GM18858 (cell line): ENCODE data around the gene BBOX1.

ENCODE experiments used
- ATAC-seq: cut with Tn5 transposase; IDR thresholded peaks from one replicate; pipeline ENCODE4 v1.9.1; 2021; ENCODE audit not compliant: unreplicated experiment

BBOX1 gene

DNA sequence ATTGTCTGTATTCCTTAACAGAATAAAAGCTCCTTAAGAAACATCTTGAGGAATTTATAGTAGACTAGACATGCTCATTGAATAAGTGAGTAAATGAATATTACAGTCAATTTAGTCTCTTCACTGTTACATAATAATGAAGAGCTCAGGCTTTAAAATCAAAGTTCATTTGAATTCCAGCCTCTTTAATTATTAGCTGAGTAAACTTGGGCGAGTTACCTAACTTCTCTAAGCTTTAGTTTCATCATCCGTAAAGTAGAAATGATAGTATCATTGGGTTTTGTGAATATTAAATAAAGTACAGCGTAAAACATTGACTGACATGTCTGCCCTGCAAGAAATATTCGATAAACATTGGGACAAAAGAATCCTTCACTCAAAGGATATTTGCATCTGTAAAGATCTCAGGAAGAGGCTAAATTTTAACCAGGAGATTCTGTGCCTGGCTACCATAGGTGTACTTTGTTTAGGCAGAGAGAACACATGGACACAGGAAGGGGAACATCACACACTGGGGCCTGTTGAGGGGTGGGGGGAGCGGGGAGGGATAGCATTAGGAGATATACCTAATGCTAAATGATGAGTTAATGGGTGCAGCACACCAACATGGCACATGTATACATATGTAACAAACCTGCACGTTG is 15.2 kb upstream of the BBOX1 start:
- ATAC-seq = no peak

DNA sequence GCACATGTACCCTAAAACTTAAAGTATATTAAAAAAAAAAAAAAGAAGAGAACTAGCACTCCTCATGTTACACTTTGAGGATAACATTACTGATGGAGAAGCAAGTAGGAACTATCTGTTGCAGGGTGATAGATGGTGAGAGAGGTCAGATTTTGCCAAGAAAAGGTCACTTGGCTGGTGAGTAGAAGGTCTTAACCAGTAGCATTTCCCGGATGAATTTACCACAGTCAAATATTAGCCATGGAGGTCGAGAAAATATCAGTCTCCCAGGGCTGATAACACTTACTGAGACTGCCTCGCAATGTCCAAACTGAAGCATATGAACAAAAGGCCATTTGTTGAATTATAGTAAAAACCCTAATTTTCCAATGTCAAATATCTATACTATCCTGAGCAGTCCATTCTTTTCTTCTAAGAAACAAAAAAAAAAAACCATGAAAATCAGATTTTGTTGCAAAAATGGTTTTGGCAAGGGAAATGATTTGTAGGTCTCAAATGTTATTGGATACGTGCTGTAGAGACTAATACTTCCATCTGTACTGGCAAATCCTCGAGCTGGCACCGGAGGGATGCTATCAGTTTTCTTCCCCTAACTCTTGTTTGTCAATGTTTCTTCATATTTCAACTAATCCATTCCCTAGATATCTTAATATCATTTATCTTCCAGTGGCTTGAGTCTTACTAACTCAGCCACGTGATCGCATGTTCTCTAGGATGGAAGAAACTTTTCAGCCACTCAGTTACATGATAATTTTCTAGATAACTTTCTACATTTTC is 14.5 kb upstream of the BBOX1 start:
- no peak for ATAC-seq

DNA sequence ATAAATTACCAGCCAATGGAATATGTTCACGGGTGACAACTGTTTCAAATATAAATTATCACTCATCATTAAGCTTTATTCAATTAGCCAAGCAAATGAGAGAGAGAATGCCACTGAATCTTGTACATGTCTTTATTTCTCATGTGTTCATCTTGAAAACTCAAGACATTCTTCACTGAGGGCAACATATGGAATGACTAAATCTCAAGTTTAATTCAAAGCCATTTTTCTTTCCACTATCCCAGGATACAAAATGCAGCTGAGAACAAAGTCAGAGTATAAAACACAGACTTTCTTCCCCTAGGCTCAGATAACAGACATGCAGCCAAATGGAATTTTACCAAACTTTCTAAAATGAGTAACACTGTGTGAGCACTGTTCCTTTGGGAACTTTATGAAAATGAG is 12.1 kb upstream of the BBOX1 start:
- no peak for ATAC-seq

DNA sequence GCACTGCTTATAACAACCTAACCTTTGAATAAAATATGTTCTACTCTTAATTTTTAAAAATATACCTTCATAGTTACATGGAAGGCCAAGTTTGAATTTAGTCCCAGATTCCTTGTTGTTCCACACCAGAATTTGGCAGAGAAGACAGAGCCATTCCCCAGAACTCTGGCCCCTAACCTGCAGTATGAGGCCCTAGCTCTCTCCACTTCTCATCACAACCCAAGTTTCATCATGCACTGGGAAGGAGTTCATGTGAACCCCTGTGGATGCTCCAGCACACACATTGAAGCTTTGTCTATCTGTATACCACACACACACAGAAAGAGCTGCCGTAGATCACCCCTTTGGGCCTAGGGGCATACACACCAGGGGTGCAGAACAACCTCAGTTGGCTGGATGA is 10.6 kb upstream of the BBOX1 start:
- no peak for ATAC-seq

DNA sequence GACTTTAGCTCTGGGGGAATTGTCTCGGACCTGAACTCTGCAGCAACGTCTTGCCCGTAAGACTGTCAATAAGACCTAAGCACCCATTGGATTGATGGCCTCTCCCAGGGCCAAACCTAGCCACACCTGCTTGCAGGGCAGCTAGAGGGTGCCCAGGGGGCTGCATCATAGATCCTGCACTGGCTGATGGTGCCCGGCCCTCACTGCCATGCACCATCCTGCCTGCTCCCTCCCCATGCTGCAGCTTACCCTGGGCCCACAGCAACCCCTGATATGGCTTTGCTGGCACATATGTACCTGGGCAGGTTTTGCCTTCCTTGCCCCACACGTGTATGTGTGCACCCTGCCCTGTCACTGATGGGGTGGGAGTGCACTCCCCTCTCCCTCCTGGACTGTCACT is 8.9 kb upstream of the BBOX1 start:
- no peak for ATAC-seq

DNA sequence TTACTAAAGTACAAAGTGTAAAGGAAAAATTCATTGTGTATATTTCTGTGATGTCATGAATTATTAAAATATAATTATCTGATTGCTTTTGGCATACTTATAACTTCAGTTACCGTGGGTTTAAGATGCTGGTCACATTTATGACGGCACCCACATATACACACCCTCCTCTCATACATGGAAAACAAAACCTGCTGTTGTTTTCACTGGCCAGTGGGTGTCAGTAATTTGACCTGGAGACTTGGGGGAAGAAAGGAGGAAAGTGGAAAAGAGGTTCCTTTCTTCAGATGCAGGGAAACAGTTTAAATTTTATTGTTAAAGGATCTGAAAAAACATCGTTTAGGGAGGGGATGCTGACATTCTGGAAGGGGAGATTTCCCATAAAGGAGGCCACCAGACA is 742 bp upstream of the BBOX1 start:
- ATAC-seq = no peak

DNA sequence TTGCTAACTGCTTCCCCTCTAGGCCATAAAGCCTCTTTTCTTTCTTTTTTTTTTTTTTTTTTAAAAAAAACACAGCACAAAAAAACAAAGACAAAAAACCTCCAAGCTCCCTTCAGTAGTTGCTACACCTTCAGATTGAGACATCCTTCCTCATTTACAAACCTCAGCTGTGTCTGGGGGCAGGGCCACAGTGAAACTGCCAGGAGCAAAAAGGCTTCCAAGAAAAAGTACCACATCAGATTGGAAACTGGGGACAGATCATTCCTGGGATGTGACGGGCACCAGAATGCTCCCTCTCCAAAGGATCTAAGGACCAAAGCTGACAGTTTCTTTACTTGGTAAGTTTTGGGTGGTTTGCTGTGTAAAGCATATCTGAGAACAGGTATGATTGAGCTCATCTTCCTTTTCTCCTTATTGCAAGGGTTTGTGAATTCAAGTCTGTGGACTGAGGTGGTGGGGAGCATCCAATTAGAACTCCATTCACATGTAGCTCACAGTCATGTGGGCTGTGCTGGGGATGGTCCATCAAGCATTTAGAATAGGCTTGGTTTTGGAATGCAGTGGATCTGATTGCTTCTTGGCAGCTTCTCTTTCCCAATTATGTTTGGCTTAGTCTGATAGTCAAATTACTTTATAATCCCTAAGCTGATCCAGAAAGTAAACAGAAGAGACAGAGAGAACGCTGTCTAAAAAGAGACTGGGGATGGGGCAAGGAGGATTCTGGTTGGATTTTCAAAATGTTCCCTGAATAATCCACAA is 705 bp downstream of the BBOX1 start:
- ATAC-seq = no peak

DNA sequence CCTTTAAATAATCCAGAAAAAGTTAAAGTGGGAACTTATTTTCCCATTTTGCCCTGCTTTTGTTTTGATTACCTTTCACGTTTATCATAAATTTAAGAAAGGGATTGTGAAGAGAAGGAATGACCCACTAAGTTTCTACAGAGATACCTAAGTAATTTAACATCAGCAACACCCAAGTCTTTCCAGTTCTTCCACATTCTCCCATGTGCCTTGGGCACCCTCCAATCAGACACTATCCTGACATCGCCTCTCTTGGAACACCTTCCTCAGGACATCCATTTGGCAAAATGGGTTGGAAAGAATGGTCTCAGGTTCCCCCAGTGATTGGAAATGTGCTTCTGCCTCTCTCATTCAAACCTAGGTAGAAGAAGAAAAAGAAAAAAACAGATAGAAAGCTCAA is 6.3 kb downstream of the BBOX1 start:
- ATAC-seq = no peak

DNA sequence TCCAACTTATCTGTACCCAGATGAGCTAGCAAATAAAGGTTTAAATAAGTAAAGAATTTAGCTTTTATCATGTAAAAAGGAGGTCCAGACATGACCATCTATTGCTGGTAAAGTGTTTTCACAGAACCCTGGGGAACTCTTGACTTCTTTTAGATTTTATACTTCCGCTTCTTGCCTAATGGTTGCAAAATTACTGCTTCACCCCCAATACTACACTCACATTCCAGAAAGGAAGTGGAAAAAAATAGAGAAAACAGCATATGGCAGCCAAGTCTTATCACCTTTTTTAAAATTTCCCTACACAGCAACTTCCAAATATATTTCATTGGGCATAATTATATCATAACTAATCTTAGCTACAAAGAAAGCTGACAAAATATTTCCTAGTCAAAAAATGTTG is 12.1 kb downstream of the BBOX1 start:
- no peak for ATAC-seq

DNA sequence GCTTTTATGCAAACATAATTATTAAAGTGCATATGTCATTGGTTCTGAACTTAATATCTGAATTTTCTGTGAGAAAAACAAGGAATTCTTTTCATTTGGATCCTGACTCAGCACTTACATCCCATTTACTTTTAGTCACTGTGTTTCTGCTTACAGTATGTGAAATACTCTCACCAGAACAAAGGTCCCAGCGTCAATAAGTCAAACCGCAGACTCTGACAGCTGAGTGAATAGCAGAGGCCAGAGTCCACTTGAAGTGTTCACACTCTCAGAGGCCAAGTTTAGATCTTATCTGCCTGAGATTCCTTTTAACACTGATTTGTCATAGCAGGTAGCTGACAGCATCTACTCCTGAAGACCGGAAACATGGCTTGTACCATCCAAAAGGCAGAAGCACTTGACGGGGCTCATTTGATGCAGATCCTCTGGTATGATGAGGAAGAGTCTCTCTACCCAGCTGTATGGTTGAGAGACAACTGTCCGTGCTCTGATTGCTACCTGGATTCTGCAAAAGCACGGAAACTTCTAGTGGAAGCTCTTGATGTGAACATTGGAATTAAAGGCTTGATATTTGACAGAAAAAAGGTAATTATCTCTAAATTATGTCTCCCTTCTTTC is 14.6 kb downstream of the BBOX1 start:
- no peak for ATAC-seq

DNA sequence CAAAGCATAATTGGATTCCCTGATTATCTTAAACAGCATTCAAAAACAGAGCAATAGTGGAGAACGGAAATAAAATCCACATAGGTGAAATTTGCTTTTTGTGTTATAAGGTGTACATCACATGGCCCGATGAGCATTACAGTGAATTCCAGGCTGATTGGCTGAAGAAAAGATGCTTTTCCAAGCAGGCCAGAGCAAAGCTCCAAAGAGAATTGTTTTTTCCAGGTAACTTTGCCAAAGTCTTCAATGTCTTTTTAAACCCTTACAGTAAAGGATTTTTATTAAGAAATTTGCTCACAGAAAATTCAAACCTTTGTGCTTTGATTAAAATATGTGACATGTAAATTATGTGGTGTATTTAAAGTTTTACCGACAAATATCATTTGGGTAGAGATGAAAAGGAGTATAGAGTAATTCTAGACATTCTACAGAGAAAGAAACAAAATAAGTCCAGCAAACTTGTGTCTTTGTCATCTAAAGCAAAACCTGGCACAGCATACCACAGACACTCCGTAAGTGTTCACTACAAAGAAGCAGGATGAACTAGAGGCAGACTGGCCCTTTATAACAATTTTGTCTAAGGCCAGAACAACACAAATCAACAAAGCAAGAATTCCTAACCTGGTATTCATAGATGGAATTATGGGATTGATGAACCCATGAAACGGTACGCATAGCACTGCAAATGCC is 16.6 kb downstream of the BBOX1 start:
- ATAC-seq = no peak

DNA sequence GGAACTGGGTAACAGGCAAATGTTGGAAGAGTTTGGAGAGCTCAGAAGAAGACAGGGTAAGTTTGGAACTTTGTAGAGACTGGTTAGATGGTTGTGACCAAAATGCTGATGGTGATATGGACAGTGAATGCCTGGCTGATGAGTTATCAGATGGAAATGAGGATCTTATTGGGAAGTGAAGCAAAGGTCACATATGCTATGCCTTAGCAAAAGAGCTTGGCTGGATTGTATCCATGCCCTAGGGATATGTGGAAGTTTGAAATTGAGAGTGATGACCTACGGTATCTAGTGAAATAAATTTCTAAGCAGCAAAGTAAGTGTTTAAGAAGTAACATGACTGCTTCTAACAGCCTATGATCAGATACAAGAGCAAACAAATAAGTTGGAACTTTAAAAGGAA is 17.8 kb downstream of the BBOX1 start:
- ATAC-seq = no peak

DNA sequence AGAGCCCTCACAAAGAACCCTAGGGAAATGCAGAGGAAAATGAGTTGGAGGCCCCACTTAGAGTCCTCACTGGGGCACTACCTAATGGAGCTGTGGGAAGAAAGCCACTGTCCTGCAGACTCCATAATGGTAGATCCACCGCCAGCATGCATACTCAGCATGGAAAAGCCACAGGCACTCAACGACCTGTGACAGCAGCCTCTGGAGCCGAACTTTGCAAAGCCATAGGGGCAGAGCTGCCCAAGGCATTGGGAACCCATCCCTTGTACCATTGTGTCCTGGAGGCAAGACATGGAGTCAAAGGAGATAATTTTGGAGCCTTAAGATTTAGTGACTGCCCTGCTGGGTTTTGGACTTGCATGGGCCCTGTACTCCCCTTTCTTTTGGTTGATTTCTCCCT is 18.8 kb downstream of the BBOX1 start:
- no peak for ATAC-seq

DNA sequence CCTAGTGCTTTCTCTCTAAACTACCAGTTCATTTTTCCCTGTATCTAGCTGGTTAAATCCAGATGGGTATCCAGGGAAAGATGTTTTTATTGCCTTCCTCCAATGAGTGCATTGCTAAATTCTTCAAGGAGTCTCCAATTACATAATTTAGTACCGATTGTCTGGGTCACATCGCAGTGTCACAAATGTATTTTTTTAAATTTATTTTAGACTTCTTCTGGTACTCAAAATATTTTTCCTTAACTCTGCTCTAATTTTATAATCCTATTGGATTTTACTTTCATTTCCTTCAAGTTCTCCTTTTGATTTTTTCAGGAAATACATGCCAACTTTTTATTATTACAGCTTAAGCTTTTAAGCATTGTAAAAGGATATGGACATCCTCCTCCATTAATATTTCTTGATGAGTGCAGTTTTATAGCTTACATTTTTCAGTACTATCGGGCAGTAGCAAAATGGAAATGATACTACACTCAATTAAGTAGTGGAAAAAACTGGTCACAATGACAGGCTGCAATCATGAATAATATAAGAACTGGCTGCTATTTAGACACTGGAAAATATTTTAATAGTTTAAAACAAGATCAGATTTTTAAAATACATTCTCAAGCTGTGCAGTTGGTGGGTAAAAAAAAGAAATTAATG is 20.3 kb downstream of the BBOX1 start:
- ATAC-seq = no peak

DNA sequence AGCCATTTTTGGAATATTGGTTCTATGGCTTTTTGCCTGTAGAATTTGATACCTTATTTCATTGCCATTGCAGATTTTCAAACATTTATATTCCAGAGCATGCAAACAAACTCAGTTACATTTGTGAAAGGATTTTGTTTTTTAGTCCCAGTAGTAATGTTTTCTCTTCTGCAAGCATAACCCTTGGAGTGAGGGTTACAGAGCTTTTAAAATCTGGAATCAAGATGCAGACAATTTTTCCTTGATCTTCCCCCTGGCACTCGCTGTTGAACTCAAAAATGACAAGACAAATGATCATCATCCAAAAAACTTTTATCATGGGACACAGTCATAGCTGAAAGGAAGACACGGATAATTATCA is 20.8 kb downstream of the BBOX1 start:
- ATAC-seq = no peak

DNA sequence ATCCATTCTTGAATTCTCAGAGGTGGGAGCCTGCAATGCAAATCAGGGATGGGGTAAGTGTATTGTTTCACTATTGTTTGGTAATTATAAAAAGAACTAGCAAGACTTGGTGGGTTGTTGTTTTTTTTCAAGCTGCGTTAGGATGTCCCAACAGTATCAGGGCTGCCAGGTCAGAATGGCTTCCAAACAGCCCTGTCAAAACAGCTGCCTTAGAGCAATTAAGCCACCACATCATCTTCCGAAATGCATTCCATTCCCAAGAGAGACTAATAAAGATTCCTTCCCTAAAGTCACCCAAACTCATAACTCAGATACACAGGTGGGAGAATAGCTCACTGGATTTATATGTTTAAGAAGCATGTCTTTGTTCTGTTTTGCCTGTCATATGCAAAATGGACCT is 23.5 kb downstream of the BBOX1 start:
- ATAC-seq = no peak

DNA sequence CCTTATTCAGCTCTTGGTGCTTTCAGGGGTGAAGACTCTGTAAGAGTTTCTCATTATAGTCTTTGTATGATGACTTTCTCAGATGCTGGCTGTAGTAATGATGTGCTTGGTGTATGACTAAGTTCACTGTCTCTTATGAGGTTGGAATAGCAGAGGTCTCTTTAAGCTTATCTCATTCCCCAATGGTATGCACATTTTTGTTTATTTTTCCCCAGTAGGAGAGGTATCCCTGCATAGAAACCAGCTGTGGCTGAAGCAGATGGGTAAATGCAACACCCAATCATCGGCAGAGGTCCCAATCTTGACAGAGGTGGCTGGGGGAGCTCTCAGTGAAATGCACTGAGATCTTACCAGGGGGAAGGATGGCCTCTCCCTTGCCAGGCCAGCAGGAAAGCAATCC is 34.6 kb downstream of the BBOX1 start:
- no peak for ATAC-seq

DNA sequence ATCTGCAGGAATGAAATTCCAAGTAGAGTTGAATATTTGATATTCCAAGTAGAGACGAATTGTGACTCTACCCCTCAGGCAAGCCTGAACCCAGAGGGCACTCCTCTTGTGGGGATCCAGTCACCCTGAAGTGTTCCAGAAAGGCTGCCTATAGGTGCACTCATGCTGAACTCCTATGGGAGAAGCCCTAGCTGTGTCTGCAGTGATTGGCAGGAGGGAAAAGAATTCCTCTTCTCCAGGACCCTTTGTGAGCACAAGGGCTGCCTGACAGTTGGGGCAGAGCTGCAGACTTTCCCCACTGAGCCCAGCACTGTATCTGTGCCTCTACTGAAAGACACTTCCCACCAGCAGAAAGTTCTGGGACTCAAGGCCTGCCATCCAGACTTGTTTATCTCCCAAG is 35.0 kb downstream of the BBOX1 start:
- no peak for ATAC-seq

DNA sequence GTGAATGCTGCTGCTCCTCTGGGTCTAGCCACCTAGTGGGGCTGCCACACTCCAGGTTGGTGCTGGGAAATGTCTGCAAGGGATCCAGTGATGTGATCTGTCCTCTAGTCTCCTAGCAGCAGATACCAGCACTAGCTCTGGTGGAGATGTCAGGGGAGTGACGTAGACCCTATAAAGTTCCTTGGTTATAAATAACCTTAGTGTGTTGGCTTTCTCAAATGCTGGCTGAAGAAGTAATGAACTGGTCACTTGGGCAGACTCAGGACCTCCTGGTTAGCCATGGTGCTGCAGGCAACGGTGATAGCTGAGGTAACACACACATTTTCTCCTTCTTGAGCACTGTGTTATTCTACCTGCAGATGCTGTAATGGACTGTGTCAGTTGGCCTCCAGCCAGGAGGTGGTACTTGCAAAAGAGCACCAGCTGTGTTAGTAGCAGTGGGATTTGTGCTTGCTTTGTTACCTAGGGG is 35.5 kb downstream of the BBOX1 start:
- no peak for ATAC-seq

DNA sequence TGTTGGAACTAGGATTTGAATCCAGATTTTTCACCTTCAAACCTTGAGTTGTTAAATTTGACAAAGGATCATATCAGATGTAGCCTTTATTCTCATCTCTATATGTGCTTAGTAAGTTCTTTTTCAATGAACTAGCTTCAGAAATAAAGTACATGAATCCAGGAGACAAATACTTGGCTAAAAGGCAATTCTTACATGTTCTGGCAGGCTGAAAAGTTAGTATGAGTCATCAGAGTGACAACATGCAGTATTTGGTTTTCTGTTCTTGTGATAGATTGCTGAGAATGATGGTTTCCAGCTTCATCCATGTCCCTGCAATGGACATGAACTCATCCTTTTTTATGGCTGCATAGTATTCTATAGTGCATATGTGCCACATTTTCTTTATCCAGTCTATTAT is 40.4 kb downstream of the BBOX1 start:
- ATAC-seq = no peak

DNA sequence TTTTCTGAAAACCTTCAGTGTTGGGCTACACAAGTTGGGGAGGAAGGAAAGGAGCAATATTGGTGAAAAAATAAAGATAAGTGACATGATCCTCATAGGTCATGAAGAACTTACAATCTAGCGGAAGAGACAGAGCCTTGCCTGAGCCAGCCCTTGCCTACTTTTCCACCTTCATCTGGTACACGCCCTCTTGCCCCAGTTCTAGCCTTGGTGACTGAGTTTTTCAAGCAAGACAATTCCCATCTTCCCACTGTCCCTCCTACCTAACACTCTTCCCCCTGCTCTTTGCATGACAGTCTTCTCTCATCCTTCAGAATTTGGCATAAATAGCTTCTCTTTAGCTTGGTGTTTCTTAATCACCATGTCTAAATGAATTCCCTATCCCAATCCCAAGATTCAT is 42.6 kb downstream of the BBOX1 start:
- ATAC-seq = no peak
